HG03565 (cell line): Measurements from ENCODE around the gene MCMBP.
"Not testable (repeated sequence)": the region's sequence is repeated elsewhere in the genome, so short reads cannot be mapped to it uniquely, and the experiment has no call there.

Experiments
- ATAC-seq: cut with Tn5 transposase; IDR thresholded peaks from one replicate; pipeline ENCODE4 v1.9.1; 2021; ENCODE audit warnings: mild to moderate bottlenecking, moderate library complexity; ENCODE audit not compliant: unreplicated experiment

The MCMBP gene

GRCh38 chr10:119872610-119872859, at the start of gene MCMBP:
Gene MCMBP, minus strand, starts transcription at chr10:119872843. Its CDS starts 259 bp downstream, at chr10:119872584.
- ATAC-seq = no peak

- peak; percentile 49 for ATAC-seq
These were observed 47.2 kb upstream of the MCMBP start for GRCh38 chr10:119919826-119920225.

GRCh38 chr10:119919271-119919670, 46.6 kb upstream of the MCMBP start:
- no peak for ATAC-seq

- ATAC-seq = no peak
These were observed 45.1 kb upstream of the MCMBP start for GRCh38 chr10:119917777-119918176.

GRCh38 chr10:119910689-119911088, 38.0 kb upstream of the MCMBP start:
- ATAC-seq = no peak

GRCh38 chr10:119908166-119908565, 35.5 kb upstream of the MCMBP start:
- ATAC-seq = no peak

GRCh38 chr10:119907695-119908094, 35.1 kb upstream of the MCMBP start:
- not testable (repeated sequence) for ATAC-seq

GRCh38 chr10:119903946-119904666, 31.5 kb upstream of the MCMBP start:
- no peak for ATAC-seq

- ATAC-seq = no peak
These were observed 25.9 kb upstream of the MCMBP start for GRCh38 chr10:119898577-119898976.

GRCh38 chr10:119896937-119897770, 24.5 kb upstream of the MCMBP start:
- ATAC-seq = no peak

- ATAC-seq = no peak
These were observed 23.5 kb upstream of the MCMBP start for GRCh38 chr10:119896061-119896655.

GRCh38 chr10:119893845-119894427, 21.3 kb upstream of the MCMBP start:
- no peak for ATAC-seq

GRCh38 chr10:119893074-119893473, 20.4 kb upstream of the MCMBP start:
- ATAC-seq = no peak

- peak; percentile 99 for ATAC-seq
These were observed 19.8 kb upstream of the MCMBP start, which contains the start of gene SEC23IP for GRCh38 chr10:119892188-119893065. Gene SEC23IP, plus strand, starts transcription at chr10:119892730. Its CDS starts 53 bp downstream, at chr10:119892783.

GRCh38 chr10:119891849-119892187, 19.2 kb upstream of the MCMBP start:
- not testable (repeated sequence) for ATAC-seq

GRCh38 chr10:119890307-119890706, 17.7 kb upstream of the MCMBP start:
- ATAC-seq = not testable (repeated sequence)

- ATAC-seq = not testable (repeated sequence)
These were observed 16.6 kb upstream of the MCMBP start for GRCh38 chr10:119889201-119889600.

- ATAC-seq = not testable (repeated sequence)
These were observed 16.1 kb upstream of the MCMBP start for GRCh38 chr10:119888715-119889114.

GRCh38 chr10:119886070-119886469, 13.4 kb upstream of the MCMBP start:
- ATAC-seq = not testable (repeated sequence)

- not testable (repeated sequence) for ATAC-seq
These were observed 11.4 kb upstream of the MCMBP start for GRCh38 chr10:119883901-119884611.
